Measurements from ENCODE around the gene LBHD2. TPM values are rescaled to one million over a fixed set of nuclear protein-coding genes. Genes with fewer than 3 reads are reported as not detected.

Gene LBHD2
- total RNA-seq, 2 donors from 2014 or later, result not detected

GRCh38 chr14:103065861-103066260 is 18.1 kb upstream of the LBHD2 start:
- Mint-ChIP-seq H3K27ac (no peak overlapping the region), H3K9me3 (no peaks in the 10 kb centered on the region), H3K4me3 (no peak overlapping the region)

DNA sequence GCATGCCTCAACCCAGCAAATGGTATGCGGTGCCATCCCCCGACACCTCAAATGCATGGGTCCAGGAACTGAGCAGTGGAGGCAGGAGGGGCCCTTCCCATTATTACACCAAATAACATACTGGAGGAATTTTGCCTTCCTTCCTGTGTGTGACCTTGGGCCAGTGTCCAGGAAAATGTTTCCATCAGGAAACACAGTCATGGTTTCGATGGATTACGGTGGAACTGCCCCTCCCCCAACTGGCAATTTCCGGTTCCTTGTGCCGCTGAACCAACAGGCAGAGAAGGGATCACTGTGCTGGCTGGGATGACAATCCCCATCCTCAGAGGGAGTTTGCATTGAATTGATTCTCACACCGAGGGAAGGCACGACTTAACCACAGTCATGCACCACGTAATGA is 17.6 kb upstream of the LBHD2 start:
- no peak for DNase-seq
- no peaks in the 10 kb centered on the region for H3K36me3 Mint-ChIP-seq (ENCODE audit: low read depth)
- H3K4me1 ChIP-seq (ENCODE audit: control insufficient read depth, insufficient read depth, low read length), result no peaks in the 10 kb centered on the region
- WGBS, 2 experiments (ENCODE audit: insufficient coverage in 1 of 2, insufficient read length in 1 of 2), result 93 to 100% methylated on average over 3 to 9 of the region's 9 CpGs
- no peak overlapping the region for H3K4me3 Mint-ChIP-seq
- H3K4me1 Mint-ChIP-seq, result no peaks in the 10 kb centered on the region
- H3K9me3 Mint-ChIP-seq, result no peaks in the 10 kb centered on the region
- H3K27ac Mint-ChIP-seq, result no peak overlapping the region
- H3K27me3 Mint-ChIP-seq (ENCODE audit: insufficient read depth), result peaks cover 3% of the 10 kb centered on the region
- no peak overlapping the region for H3K27ac ChIP-seq (ENCODE audit: low read depth, low read length)
- H3K4me3 ChIP-seq (ENCODE audit: low read length), result no peak overlapping the region
- no peaks in the 10 kb centered on the region for H3K27me3 ChIP-seq (ENCODE audit: control insufficient read depth, insufficient read depth, low read length, poor library complexity, severe bottlenecking)
- H3K9ac ChIP-seq (ENCODE audit: extremely low read depth, low read length, poor library complexity, severe bottlenecking), result no peak overlapping the region
- H3K36me3 ChIP-seq (ENCODE audit: control insufficient read depth, insufficient read depth, low read length), result no peaks in the 10 kb centered on the region
- H3K9me3 ChIP-seq (ENCODE audit: control insufficient read depth, low read length), result no peaks in the 10 kb centered on the region
- no peak for TF ChIP-seq CTCF (conservative IDR thresholded peaks at IDR 0.05)

More at GRCh38 chr14:103065861-103066260, 18.1 kb upstream of the LBHD2 start:
- H3K9me3 ChIP-seq (ENCODE audit: control insufficient read depth, low read length), result no peaks in the 10 kb centered on the region
- Mint-ChIP-seq H3K36me3 (ENCODE audit: low read depth) (no peaks in the 10 kb centered on the region), H3K27me3 (ENCODE audit: insufficient read depth) (peaks cover 3% of the 10 kb centered on the region), H3K4me1 (no peaks in the 10 kb centered on the region)
- H3K27ac ChIP-seq (ENCODE audit: low read depth, low read length), result no peak overlapping the region
- no peaks in the 10 kb centered on the region for H3K4me1 ChIP-seq (ENCODE audit: control insufficient read depth, insufficient read depth, low read length)
- no peaks in the 10 kb centered on the region for H3K27me3 ChIP-seq (ENCODE audit: control insufficient read depth, insufficient read depth, low read length, poor library complexity, severe bottlenecking)
- no peaks in the 10 kb centered on the region for H3K36me3 ChIP-seq (ENCODE audit: control insufficient read depth, insufficient read depth, low read length)
- H3K9ac ChIP-seq (ENCODE audit: extremely low read depth, low read length, poor library complexity, severe bottlenecking), result no peak overlapping the region
- no peak for DNase-seq
- H3K4me3 ChIP-seq (ENCODE audit: low read length), result no peak overlapping the region
- WGBS, 2 experiments (ENCODE audit: insufficient coverage in 1 of 2, insufficient read length in 1 of 2), result 92% methylated on average over 6 to 7 of the region's 7 CpGs
- TF ChIP-seq CTCF (conservative IDR thresholded peaks at IDR 0.05), result no peak

GRCh38 chr14:103067231-103067954 is 16.6 kb upstream of the LBHD2 start:
- Histone ChIP-seq H3K4me3 (ENCODE audit: low read length) (no peak overlapping the region), H3K4me1 (ENCODE audit: control insufficient read depth, insufficient read depth, low read length) (no peaks in the 10 kb centered on the region), H3K27ac (ENCODE audit: low read depth, low read length) (no peak overlapping the region), H3K9me3 (ENCODE audit: control insufficient read depth, low read length) (no peaks in the 10 kb centered on the region), H3K9ac (ENCODE audit: extremely low read depth, low read length, poor library complexity, severe bottlenecking) (no peak overlapping the region), H3K27me3 (ENCODE audit: control insufficient read depth, insufficient read depth, low read length, poor library complexity, severe bottlenecking) (no peaks in the 10 kb centered on the region), H3K36me3 (ENCODE audit: control insufficient read depth, insufficient read depth, low read length) (no peaks in the 10 kb centered on the region)
- TF ChIP-seq CTCF (conservative IDR thresholded peaks at IDR 0.05), result no peak
- H3K27ac Mint-ChIP-seq, result peak overlapping the region; percentile 11
- H3K4me3 Mint-ChIP-seq, result no peak overlapping the region
- H3K9me3 Mint-ChIP-seq, result no peaks in the 10 kb centered on the region
- no peaks in the 10 kb centered on the region for H3K36me3 Mint-ChIP-seq (ENCODE audit: low read depth)
- WGBS, 2 experiments (ENCODE audit: insufficient coverage in 1 of 2, insufficient read length in 1 of 2), result 93 to 98% methylated on average over 7 to 8 of the region's 8 CpGs
- H3K27me3 Mint-ChIP-seq (ENCODE audit: insufficient read depth), result no peaks in the 10 kb centered on the region
- no peak for DNase-seq
- no peaks in the 10 kb centered on the region for H3K4me1 Mint-ChIP-seq

Measured in endodermal cell (in vitro differentiated cells).